ENCODE measurements around the gene KIR2DL1. TPM values are rescaled to one million over a fixed set of nuclear protein-coding genes. Genes with fewer than 3 reads are reported as not detected.
"Not testable (repeated sequence)": the region's sequence is repeated elsewhere in the genome, so short reads cannot be mapped to it uniquely, and the experiment has no call there.

Gene KIR2DL1
- total RNA-seq, 2 experiments from 2014 or later, result not detected

GRCh38 chr19:54805665-54806515 lies 36.3 kb downstream of the KIR2DL1 start:
- no peaks in the 10 kb centered on the region for H3K4me1 Mint-ChIP-seq (ENCODE audit: low read depth)
- CTCF ChIA-PET, result no interaction called here
- H3K4me3 Mint-ChIP-seq, result no peak overlapping the region
- peaks cover 22% of the 10 kb centered on the region for H3K27me3 Mint-ChIP-seq (ENCODE audit: low read depth)
- POLR2A ChIA-PET, result interaction anchor here (0.6 kb wide), 1 partner anchor 357 kb away, joined by 3 read pairs; the partner anchor contains the start of gene LENG8
- ATAC-seq, result no peak
- H3K36me3 Mint-ChIP-seq (ENCODE audit: low read depth), result no peaks in the 10 kb centered on the region
- no peak overlapping the region for H3K27ac Mint-ChIP-seq
- no peaks in the 10 kb centered on the region for H3K9me3 Mint-ChIP-seq (ENCODE audit: insufficient read depth)
- no peak for DNase-seq

- POLR2A ChIA-PET, result no interaction called here
- CTCF ChIA-PET, result no interaction called here
- Mint-ChIP-seq H3K27ac (no peak overlapping the region), H3K4me3 (no peak overlapping the region), H3K36me3 (ENCODE audit: low read depth) (no peaks in the 10 kb centered on the region), H3K4me1 (ENCODE audit: low read depth) (no peaks in the 10 kb centered on the region), H3K9me3 (ENCODE audit: insufficient read depth) (no peaks in the 10 kb centered on the region), H3K27me3 (ENCODE audit: low read depth) (peaks cover 20% of the 10 kb centered on the region)
- ATAC-seq (no peak), DNase-seq (no peak)
Observed at GRCh38 chr19:54806516-54806838, 36.9 kb downstream of the KIR2DL1 start.

GRCh38 chr19:54814571-54814970 lies 45.0 kb downstream of the KIR2DL1 start:
- H3K4me1 Mint-ChIP-seq (ENCODE audit: low read depth); CTCF ChIA-PET; H3K9me3 Mint-ChIP-seq (ENCODE audit: insufficient read depth); H3K27me3 Mint-ChIP-seq (ENCODE audit: low read depth); ATAC-seq; H3K36me3 Mint-ChIP-seq (ENCODE audit: low read depth); H3K27ac Mint-ChIP-seq; DNase-seq; POLR2A ChIA-PET; H3K4me3 Mint-ChIP-seq: not testable (repeated sequence)

GRCh38 chr19:54816251-54816650 lies 46.7 kb downstream of the KIR2DL1 start, which contains the start of gene KIR3DL1:
Gene KIR3DL1, plus strand, starts transcription at chr19:54816468.
- H3K9me3 Mint-ChIP-seq (ENCODE audit: insufficient read depth); H3K27ac Mint-ChIP-seq; POLR2A ChIA-PET: not testable (repeated sequence)

GRCh38 chr19:54817670-54818536 lies 48.3 kb downstream of the KIR2DL1 start:
- ChIA-PET POLR2A (no interaction called here), CTCF (no interaction called here)
- H3K4me1 Mint-ChIP-seq (ENCODE audit: low read depth), result no peaks in the 10 kb centered on the region
- no peak for ATAC-seq
- H3K27me3 Mint-ChIP-seq (ENCODE audit: low read depth), result peaks cover 2% of the 10 kb centered on the region
- DNase-seq, result no peak
- no peak overlapping the region for H3K4me3 Mint-ChIP-seq
- H3K36me3 Mint-ChIP-seq (ENCODE audit: low read depth), result no peaks in the 10 kb centered on the region
- no peaks in the 10 kb centered on the region for H3K9me3 Mint-ChIP-seq (ENCODE audit: insufficient read depth)
- no peak overlapping the region for H3K27ac Mint-ChIP-seq

More at GRCh38 chr19:54816251-54816650, 46.7 kb downstream of the KIR2DL1 start, which contains the start of gene KIR3DL1:
- DNase-seq; CTCF ChIA-PET; H3K36me3 Mint-ChIP-seq (ENCODE audit: low read depth); ATAC-seq; H3K27me3 Mint-ChIP-seq (ENCODE audit: low read depth); H3K4me1 Mint-ChIP-seq (ENCODE audit: low read depth); H3K4me3 Mint-ChIP-seq: not testable (repeated sequence)

GRCh38 chr19:54824416-54824815 lies 54.8 kb downstream of the KIR2DL1 start:
- H3K27me3 Mint-ChIP-seq (ENCODE audit: low read depth); H3K4me1 Mint-ChIP-seq (ENCODE audit: low read depth); POLR2A ChIA-PET; H3K4me3 Mint-ChIP-seq; ATAC-seq; DNase-seq; H3K27ac Mint-ChIP-seq; H3K36me3 Mint-ChIP-seq (ENCODE audit: low read depth); H3K9me3 Mint-ChIP-seq (ENCODE audit: insufficient read depth); CTCF ChIA-PET: not testable (repeated sequence)

- H3K36me3 Mint-ChIP-seq (ENCODE audit: low read depth); H3K4me1 Mint-ChIP-seq (ENCODE audit: low read depth); ATAC-seq; H3K9me3 Mint-ChIP-seq (ENCODE audit: insufficient read depth); POLR2A ChIA-PET; H3K27me3 Mint-ChIP-seq (ENCODE audit: low read depth); H3K27ac Mint-ChIP-seq; DNase-seq; H3K4me3 Mint-ChIP-seq: not testable (repeated sequence)
- CTCF ChIA-PET, result interaction anchor here (0.6 kb wide), 1 partner anchor 166 kb away, joined by 3 read pairs; no protein-coding TSS in a partner anchor
Observed at GRCh38 chr19:54825326-54825725, 55.7 kb downstream of the KIR2DL1 start.

GRCh38 chr19:54828064-54828463 lies 58.5 kb downstream of the KIR2DL1 start:
- H3K9me3 Mint-ChIP-seq (ENCODE audit: insufficient read depth); H3K4me3 Mint-ChIP-seq; H3K4me1 Mint-ChIP-seq (ENCODE audit: low read depth); DNase-seq; POLR2A ChIA-PET; H3K27ac Mint-ChIP-seq; H3K27me3 Mint-ChIP-seq (ENCODE audit: low read depth); ATAC-seq; CTCF ChIA-PET; H3K36me3 Mint-ChIP-seq (ENCODE audit: low read depth): not testable (repeated sequence)

GRCh38 chr19:54832496-54832895 lies 62.9 kb downstream of the KIR2DL1 start, which contains the start of gene KIR2DS4:
Gene KIR2DS4, plus strand, starts transcription at chr19:54832676.
- not testable (repeated sequence) for H3K27ac Mint-ChIP-seq, DNase-seq

More at GRCh38 chr19:54832496-54832895, 62.9 kb downstream of the KIR2DL1 start, which contains the start of gene KIR2DS4:
- POLR2A ChIA-PET; H3K36me3 Mint-ChIP-seq (ENCODE audit: low read depth); ATAC-seq; H3K4me3 Mint-ChIP-seq; H3K4me1 Mint-ChIP-seq (ENCODE audit: low read depth); H3K9me3 Mint-ChIP-seq (ENCODE audit: insufficient read depth); CTCF ChIA-PET; H3K27me3 Mint-ChIP-seq (ENCODE audit: low read depth): not testable (repeated sequence)

Other genes starting within 250 kb of the KIR2DL1 start
- gene LILRA2, start 196.0 kb upstream of the KIR2DL1 start, total RNA-seq, result not detected
- gene LILRA1, start 176.2 kb upstream of the KIR2DL1 start, total RNA-seq, result not detected
- gene LILRB1, start 139.3 kb upstream of the KIR2DL1 start, total RNA-seq, result under 1 TPM; 0.91 to 0.92 TPM
- gene LILRB4, start 106.8 kb upstream of the KIR2DL1 start, total RNA-seq, result not detected
- gene KIR3DL3, start 45.4 kb upstream of the KIR2DL1 start, total RNA-seq, result under 1 TPM in 1 of 2 experiments, not detected in 1; 0.13 TPM
- gene KIR2DL3, start 31.3 kb upstream of the KIR2DL1 start, total RNA-seq, result under 1 TPM; 0.21 to 0.24 TPM
- gene KIR2DL4, start 33.8 kb downstream of the KIR2DL1 start, total RNA-seq, result not detected
- gene KIR3DL1, start 46.7 kb downstream of the KIR2DL1 start, total RNA-seq, result under 1 TPM in 1 of 2 experiments, not detected in 1; 0.29 TPM
- gene KIR2DS4, start 62.9 kb downstream of the KIR2DL1 start, total RNA-seq, result under 1 TPM in 1 of 2 experiments, not detected in 1; 0.18 TPM
- gene KIR3DL2, start 80.7 kb downstream of the KIR2DL1 start, total RNA-seq, result under 1 TPM; 0.44 to 0.61 TPM
- gene FCAR, start 104.4 kb downstream of the KIR2DL1 start, total RNA-seq, result not detected
- gene NCR1, start 136.4 kb downstream of the KIR2DL1 start, total RNA-seq, result under 1 TPM; 0.26 to 0.47 TPM
- gene NLRP7, start 177.7 kb downstream of the KIR2DL1 start, total RNA-seq, result not detected
- 10 to 100 TPM; 22.8 to 26.8 TPM for gene NLRP2, start 196.6 kb downstream of the KIR2DL1 start, total RNA-seq

Measured in activated CD8-positive, alpha-beta T cell treated with anti-CD3 and anti-CD28 coated beads, Interleukin-2, amount 10 ng/mL, durations not matched to agents 7 days and 5 days (primary cell).